HAP-1 (cell line): ENCODE results near the gene CACNA1C.
"Not testable (repeated sequence)": the region's sequence is repeated elsewhere in the genome, so short reads cannot be mapped to it uniquely, and the experiment has no call there.

Source experiments
- DNase-seq, 2 experiments: peaks; one replicate each; pipeline ENCODE4 v3.0.0-alpha.2; 2016 to 2020; ENCODE audit warnings: low spot score in 2 of 2
- H3K27me3 ChIP-seq: fragments of 250-450 bp; sonication (Bioruptor Pico); 2 replicates; pipeline ENCODE4 v1.5.1; 2020; ENCODE audit warnings: low read depth, mild to moderate bottlenecking, moderate library complexity
- H3K36me3 ChIP-seq: fragments of 250-450 bp; sonication (Bioruptor Pico); replicated peaks from 2 replicates; pipeline ENCODE4 v1.5.1; 2020; ENCODE audit warnings: mild to moderate bottlenecking
- H3K4me1 ChIP-seq: fragments of 250-450 bp; sonication (Bioruptor Pico); 2 replicates; pipeline ENCODE4 v1.5.1; 2020; ENCODE audit warnings: mild to moderate bottlenecking
- H3K4me3 ChIP-seq: fragments of 250-450 bp; sonication (Bioruptor Pico); 2 replicates; pipeline ENCODE4 v1.5.1; 2020; ENCODE audit warnings: mild to moderate bottlenecking, moderate library complexity
- H3K9me3 ChIP-seq: fragments of 250-450 bp; sonication (Bioruptor Pico); 2 replicates; pipeline ENCODE4 v1.5.1; 2020; ENCODE audit warnings: mild to moderate bottlenecking, moderate library complexity
- in situ Hi-C: fragments of 300-500 bp; cut with MboI; formaldehyde crosslinking; loops from 3 replicates; pipeline ENCODE4 v1.14.3; 2020; ENCODE audit warnings: low sequenced_read_pairs, inconsistent platforms, mixed read lengths

The CACNA1C gene

DNA sequence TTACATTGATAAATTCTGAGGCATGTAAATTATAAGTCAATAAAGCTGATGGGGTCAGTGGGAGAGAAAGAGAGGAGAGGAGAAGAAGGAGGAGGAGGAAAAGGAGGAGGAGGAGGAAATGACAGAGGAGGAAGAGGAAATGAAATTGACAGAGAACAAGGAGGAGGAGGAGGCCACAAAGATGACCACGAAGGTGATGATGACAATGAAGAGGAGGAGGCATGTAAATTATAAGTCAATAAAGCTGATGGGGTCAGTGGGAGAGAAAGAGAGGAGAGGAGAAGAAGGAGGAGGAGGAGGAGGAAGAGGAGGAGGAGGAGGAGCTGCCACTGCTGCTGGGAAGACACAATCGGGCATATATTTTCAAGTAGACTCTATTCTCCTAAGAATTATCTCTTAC is 438.6 kb downstream of the CACNA1C start:
- DNase-seq, H3K4me3 ChIP-seq, H3K36me3 ChIP-seq, in situ Hi-C loops, H3K9me3 ChIP-seq, H3K4me1 ChIP-seq, H3K27me3 ChIP-seq: not testable (repeated sequence)

DNA sequence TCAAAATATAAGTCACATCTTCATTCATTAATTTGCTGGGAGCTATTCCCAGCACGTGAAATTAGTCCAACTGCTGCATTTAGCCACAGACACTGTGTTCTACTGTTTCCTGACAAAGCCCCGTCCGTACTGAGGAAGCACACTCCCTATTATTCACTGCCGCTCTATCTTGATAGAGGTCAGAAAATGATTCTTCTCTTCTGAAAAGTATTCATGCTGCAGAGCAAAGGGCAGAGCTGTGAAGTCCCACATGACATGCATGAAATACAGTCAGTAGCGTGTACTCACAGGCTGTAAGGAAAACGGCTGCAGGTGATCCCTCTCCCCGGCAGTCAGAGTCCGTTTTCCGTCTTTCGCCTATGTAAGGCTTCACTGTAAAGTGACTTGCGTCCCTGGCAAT is 439.4 kb downstream of the CACNA1C start:
- no peaks in the 10 kb centered on the region for H3K36me3 ChIP-seq
- no peaks in the 10 kb centered on the region for H3K4me1 ChIP-seq
- no peak overlapping the region for H3K4me3 ChIP-seq
- no peaks in the 10 kb centered on the region; the same call in none of the 2 replicates for H3K27me3 ChIP-seq
- in situ Hi-C loops = no loop called here
- DNase-seq = no peak
- no peaks in the 10 kb centered on the region for H3K9me3 ChIP-seq

DNA sequence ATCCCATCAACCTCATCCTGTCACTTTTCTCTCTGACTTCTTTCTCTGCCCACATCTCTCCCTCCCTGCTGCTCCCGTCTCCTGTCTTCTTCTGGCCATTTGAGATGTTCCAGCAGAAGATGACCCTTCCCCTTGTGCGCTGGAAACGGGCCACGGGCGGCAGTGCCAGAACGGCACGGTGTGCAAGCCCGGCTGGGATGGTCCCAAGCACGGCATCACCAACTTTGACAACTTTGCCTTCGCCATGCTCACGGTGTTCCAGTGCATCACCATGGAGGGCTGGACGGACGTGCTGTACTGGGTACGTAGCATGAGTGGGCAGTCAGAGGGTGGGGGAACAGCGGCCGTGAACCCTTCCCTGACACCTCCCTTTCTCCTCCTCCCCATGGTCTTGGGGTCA is 440.3 kb downstream of the CACNA1C start:
- in situ Hi-C loops = no loop called here
- H3K27me3 ChIP-seq = no peaks in the 10 kb centered on the region; the same call in none of the 2 replicates

DNA sequence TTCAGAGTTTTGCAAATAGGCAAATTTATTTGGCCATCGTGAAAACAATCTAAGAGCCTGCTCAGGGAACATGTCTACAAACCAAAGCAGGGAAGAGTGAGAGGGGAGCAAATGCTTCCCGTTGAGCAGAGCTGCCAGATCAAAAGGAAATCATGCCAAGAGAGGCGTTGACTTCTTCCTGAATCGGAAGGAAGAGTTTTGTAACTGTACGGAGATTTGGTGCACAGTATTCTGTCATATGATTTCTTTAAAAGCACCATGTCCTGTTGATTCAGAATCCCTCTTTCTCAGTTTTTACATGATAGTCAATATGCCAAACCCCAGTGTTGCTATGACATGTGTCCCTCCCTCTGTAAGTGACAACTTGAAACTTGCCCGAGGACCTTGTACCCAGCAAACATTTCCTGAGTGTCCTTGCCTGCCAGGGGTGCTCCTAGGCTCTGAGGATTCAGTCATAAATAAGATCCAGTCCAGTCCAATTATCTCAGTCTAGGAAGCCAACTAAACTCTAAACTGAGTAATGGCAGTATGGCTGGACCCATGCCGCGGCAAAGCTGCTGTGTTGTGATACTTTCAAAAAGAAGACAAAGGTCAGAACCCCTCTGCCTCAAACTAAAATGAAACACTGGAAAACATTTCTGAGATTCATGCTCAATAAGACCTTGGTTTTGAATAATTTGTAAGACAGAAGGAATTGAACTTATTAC is 441.9 kb downstream of the CACNA1C start:
- no peaks in the 10 kb centered on the region for H3K4me1 ChIP-seq
- in situ Hi-C loops = no loop called here
- H3K27me3 ChIP-seq = no peaks in the 10 kb centered on the region; the same call in none of the 2 replicates
- no peaks in the 10 kb centered on the region for H3K36me3 ChIP-seq
- no peak for DNase-seq
- H3K9me3 ChIP-seq = no peaks in the 10 kb centered on the region
- H3K4me3 ChIP-seq = no peak overlapping the region

More for the DNA sequence above, 440.3 kb downstream of the CACNA1C start:
- H3K4me1 ChIP-seq = no peaks in the 10 kb centered on the region
- H3K36me3 ChIP-seq = no peaks in the 10 kb centered on the region
- H3K4me3 ChIP-seq = no peak overlapping the region
- H3K9me3 ChIP-seq = no peaks in the 10 kb centered on the region
- DNase-seq = no peak

DNA sequence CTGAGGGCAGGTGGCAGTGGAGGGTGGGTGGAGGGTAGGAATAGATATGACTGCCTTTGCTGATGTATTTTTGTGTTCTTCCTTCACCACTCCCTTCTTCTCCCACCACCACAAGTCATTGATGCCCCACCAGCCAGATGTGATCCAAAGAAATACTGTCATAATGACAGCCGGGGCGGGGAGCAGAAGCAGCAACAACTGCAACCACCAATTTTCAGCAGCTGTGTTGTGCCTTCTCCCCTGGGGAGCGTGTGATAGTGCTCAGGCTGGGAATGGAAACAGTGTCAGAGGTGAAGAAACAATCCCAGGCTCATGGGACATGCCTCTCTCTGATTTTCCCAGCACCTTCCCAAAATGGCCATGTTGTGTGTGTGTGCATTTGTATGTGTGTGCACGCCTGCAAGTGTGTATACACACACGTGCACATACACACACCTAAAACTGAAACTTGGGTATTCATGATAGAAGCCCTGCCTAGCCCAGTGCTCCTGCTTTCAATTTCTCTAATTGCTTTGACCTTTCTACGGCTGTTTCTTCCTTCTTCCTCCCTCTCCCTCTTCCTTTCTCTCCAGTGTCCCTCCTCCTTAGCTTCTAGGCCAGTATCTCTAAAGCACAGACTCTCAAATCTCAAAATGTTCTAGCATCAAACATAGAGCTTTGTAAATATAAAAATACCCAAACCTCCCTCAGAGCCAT is 442.8 kb downstream of the CACNA1C start:
- H3K27me3 ChIP-seq = no peaks in the 10 kb centered on the region; the same call in none of the 2 replicates
- H3K4me3 ChIP-seq = no peak overlapping the region
- no peaks in the 10 kb centered on the region for H3K36me3 ChIP-seq
- no peaks in the 10 kb centered on the region for H3K4me1 ChIP-seq
- no peaks in the 10 kb centered on the region for H3K9me3 ChIP-seq
- no peak for DNase-seq
- in situ Hi-C loops = no loop called here

DNA sequence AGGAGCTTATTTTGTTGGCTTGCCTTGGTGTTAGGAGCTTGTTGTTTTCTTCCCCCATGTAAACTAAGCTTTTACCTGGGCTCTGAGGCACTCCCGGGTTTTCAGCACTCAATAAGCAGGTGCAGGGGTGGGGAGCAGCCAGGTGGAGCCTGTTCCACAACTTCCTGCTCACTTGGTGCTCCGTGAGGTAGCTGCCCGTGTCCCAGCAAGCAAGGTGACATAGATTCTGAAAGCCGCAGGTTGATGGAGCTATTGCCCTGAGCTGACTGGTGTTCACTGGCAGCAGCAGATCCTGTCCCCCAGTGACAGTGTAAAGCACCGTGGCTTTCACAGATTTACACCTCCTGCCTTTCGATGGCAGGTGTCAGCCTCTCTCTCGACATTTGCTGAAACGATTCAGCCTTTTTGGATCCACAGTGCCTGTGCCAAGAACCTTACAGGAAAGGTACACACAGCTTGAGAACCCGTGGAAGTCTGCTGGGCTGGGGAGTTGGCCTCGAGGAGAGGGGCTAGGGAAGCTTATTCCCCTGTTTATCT is 446.2 kb downstream of the CACNA1C start:
- Histone ChIP-seq H3K9me3 (no peaks in the 10 kb centered on the region), H3K27me3 (no peaks in the 10 kb centered on the region; the same call in 1 of the 2 replicates), H3K36me3 (no peaks in the 10 kb centered on the region), H3K4me1 (no peaks in the 10 kb centered on the region), H3K4me3 (no peak overlapping the region)
- no peak for DNase-seq
- in situ Hi-C loops = no loop called here

DNA sequence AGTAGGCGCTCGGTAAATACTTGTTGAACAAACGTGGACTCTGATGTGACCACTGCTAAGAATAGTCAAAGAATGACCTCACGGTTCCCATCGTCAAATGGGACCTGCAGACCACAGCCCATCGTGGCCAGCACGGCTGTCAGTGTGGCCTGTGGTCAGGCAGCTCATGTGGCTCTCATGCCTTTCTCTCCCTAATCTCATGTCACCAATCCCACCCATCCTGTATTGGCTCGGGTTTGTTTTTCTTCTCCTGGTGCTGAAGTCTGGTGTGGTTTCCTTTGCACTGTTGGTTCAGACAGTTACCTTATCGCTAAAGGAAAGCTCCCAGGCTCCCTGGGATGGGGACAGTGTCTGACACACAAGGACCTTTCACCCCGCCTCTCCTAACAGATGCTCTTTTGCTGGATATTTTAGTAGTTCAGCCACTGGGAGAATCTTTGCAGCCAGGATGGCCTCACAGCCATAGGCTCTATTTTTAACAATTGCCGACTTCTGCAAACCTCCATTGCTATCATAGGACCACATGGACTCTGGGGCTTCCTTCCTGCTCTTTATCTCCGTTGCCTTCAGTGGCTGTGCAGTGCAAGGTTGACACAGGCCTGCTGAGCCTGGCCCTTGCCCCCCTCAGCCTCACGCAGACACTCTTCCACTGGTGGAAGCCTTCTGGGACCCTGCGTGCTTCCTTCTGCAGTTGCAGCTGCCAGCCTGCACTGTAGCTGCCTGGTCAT is 448.8 kb downstream of the CACNA1C start:
- no peaks in the 10 kb centered on the region for H3K36me3 ChIP-seq
- H3K4me3 ChIP-seq = no peak overlapping the region
- no peaks in the 10 kb centered on the region; the same call in 1 of the 2 replicates for H3K27me3 ChIP-seq
- in situ Hi-C loops = no loop called here
- H3K4me1 ChIP-seq = no peaks in the 10 kb centered on the region
- DNase-seq = no peak
- H3K9me3 ChIP-seq = no peaks in the 10 kb centered on the region

DNA sequence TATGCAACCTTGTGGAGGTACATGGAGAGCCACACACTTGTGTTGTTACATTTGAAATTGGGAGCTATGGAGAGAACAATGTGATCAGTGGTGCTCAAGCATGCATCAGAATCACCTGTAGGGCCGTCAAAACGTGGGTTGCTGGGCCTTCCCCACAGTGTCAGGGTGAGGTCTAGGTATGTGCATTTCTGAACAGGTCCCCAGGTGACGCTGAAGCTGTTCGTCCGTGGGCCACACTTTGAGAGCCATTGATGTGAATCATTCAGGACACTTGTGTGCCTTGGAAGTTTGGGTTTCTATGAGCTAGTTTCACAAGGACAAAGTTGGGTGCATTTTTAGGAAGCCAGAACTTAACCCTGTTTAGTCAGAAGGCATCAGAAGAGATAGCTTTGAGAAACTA is 450.2 kb downstream of the CACNA1C start:
- no peaks in the 10 kb centered on the region for H3K4me1 ChIP-seq
- H3K36me3 ChIP-seq = no peaks in the 10 kb centered on the region
- H3K9me3 ChIP-seq = no peaks in the 10 kb centered on the region
- H3K27me3 ChIP-seq = no peaks in the 10 kb centered on the region; the same call in 1 of the 2 replicates
- DNase-seq = no peak
- in situ Hi-C loops = no loop called here
- no peak overlapping the region for H3K4me3 ChIP-seq

DNA sequence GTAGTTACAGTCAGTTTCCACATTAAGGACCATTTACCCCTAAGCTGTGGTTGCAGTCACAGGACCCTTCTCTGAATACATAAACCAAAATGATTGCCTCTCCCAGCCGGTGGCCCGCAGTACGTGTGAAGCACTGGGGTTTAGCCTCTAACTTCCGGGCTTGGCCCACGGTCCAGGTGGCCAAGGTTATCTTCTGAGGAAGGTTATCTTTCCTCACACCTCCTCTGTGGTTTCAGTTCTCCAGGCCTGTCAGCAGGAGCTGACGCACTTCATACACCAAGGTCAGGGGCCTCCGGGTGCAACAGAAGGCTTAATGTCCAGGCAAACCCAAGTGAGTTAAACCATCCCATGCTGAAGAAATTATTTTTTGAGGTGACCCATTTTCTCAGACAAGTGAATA is 451.0 kb downstream of the CACNA1C start:
- no peak for DNase-seq
- in situ Hi-C loops = no loop called here
- H3K27me3 ChIP-seq = no peaks in the 10 kb centered on the region; the same call in 1 of the 2 replicates

DNA sequence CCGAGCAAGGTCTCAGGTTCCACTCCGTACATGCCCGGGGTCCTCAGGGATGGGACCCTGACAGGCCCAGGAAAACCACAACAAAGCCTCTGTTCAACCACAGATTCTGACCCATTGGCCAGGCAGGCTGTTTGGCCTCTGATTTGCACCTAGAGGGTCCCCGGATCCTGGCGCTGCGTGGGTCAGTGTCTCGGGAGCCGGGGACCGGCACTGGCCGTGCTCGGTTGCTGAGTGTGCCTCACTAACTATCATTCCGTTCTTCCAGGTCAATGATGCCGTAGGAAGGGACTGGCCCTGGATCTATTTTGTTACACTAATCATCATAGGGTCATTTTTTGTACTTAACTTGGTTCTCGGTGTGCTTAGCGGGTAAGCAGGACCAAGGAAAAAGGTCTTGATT is 451.8 kb downstream of the CACNA1C start:
- Histone ChIP-seq H3K36me3 (no peaks in the 10 kb centered on the region), H3K27me3 (no peaks in the 10 kb centered on the region; the same call in 1 of the 2 replicates), H3K4me1 (no peaks in the 10 kb centered on the region), H3K4me3 (no peak overlapping the region), H3K9me3 (no peaks in the 10 kb centered on the region)
- no peak for DNase-seq
- in situ Hi-C loops = no loop called here

More for the DNA sequence above, 451.0 kb downstream of the CACNA1C start:
- no peaks in the 10 kb centered on the region for H3K36me3 ChIP-seq
- H3K4me3 ChIP-seq = no peak overlapping the region
- H3K4me1 ChIP-seq = no peaks in the 10 kb centered on the region
- no peaks in the 10 kb centered on the region for H3K9me3 ChIP-seq

DNA sequence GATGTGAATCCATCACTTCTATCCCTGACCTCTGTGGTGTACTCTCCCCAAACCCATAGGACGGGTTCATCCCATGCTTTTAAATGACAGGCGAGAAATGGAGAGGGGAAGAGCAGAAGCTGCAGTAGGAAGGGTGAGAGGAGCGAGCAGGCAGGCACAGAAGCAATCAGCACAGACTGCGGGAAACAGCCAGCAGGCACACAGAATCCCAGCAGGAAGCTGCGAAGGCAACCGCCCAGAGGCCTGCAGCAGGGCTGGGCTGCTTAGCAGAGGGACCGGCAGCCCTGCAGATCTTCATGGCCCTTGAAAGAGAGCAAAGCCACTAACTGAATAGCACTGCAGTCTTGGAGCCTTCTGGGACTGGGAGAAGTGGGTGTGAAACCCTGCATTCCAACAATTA is 455.0 kb downstream of the CACNA1C start:
- in situ Hi-C loops = no loop called here

DNA sequence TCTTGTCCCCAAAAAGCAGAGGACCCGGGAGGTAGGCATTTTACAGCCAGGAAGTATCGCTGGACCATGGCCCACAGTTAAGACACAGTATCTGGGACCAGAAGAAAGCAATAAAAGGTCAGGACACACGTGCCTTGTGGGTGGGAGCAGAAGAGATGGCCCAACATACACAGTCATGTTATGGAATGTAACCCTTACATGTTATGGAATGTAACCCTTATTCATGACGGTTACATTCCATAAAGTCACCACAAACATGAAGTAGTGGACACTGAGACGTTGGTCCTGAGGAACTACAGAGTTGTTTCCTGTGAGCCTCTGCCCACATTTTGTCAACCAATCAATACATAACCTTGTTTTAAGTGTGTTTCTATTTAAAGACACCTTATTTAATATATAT is 456.4 kb downstream of the CACNA1C start:
- H3K27me3 ChIP-seq = no peaks in the 10 kb centered on the region
- in situ Hi-C loops = no loop called here
- H3K4me1 ChIP-seq = no peaks in the 10 kb centered on the region
- no peaks in the 10 kb centered on the region for H3K9me3 ChIP-seq
- no peak for DNase-seq
- no peak overlapping the region for H3K4me3 ChIP-seq
- no peaks in the 10 kb centered on the region for H3K36me3 ChIP-seq

More for the DNA sequence above, 455.0 kb downstream of the CACNA1C start:
- Histone ChIP-seq H3K4me3 (no peak overlapping the region), H3K36me3 (no peaks in the 10 kb centered on the region), H3K9me3 (no peaks in the 10 kb centered on the region), H3K27me3 (no peaks in the 10 kb centered on the region), H3K4me1 (no peaks in the 10 kb centered on the region)
- DNase-seq = no peak

DNA sequence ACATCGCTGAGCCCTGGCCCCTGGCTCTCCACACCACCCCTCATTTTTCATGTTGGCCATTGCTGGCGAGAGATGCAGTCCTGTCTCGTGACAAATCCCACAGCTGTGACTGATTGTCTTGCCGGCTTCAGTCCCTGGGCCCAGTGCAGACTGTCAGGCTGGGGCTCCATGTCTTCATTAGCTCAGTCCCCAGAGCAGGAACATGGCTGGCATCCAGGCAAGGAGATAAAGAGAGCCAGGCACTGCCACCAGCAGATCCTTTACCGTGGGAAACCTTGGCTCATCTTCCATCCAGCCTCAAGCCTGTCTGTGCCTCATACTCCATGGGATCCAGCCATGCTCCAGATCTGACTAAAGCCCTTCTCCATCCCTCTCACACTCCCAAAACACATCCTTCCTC is 457.3 kb downstream of the CACNA1C start:
- Histone ChIP-seq H3K27me3 (no peaks in the 10 kb centered on the region), H3K4me1 (no peaks in the 10 kb centered on the region), H3K36me3 (no peaks in the 10 kb centered on the region), H3K4me3 (no peak overlapping the region), H3K9me3 (no peaks in the 10 kb centered on the region)
- DNase-seq = no peak
- in situ Hi-C loops = no loop called here
